SK-N-SH treated with all-trans-retinoic acid at 6 μM for 48 hours (cell line): ENCODE results near the gene PDCD1.
"Not testable (repeated sequence)": the region's sequence is repeated elsewhere in the genome, so short reads cannot be mapped to it uniquely, and the experiment has no call there.

Source experiments
- ATAC-seq: fragments of 200-7000 bp; cut with Tn5 transposase; 3 replicates; pipeline ENCODE4 v1.9.1; 2020; ENCODE audit warnings: mild to moderate bottlenecking, moderate library complexity
- BACH2 ChIP-seq: fragments of 250-450 bp; sonication (Bioruptor Pico); IDR thresholded peaks from 2 replicates; pipeline ENCODE4 v1.9.0; 2021; ENCODE audit warnings: mild to moderate bottlenecking, borderline replicate concordance
- CSDC2 ChIP-seq: fragments of 250-450 bp; sonication (Bioruptor Pico); IDR thresholded peaks from 2 replicates; pipeline ENCODE4 v1.5.0; 2020; ENCODE audit warnings: mild to moderate bottlenecking, moderate library complexity
- ESRRG ChIP-seq: fragments of 250-450 bp; sonication (Bioruptor Pico); IDR thresholded peaks from 2 replicates; pipeline ENCODE4 v1.6.1; 2021; ENCODE audit warnings: mild to moderate bottlenecking
- GLIS3 ChIP-seq: fragments of 250-450 bp; sonication (Bioruptor Pico); IDR thresholded peaks from 2 replicates; pipeline ENCODE4 v1.5.0; 2020; ENCODE audit warnings: mild to moderate bottlenecking, moderate library complexity
- ISL1 ChIP-seq: fragments of 250-450 bp; sonication (Bioruptor Pico); IDR thresholded peaks from 2 replicates; pipeline ENCODE4 v2.1.2; 2022; ENCODE audit warnings: mild to moderate bottlenecking, moderate library complexity
- OSR1 ChIP-seq: fragments of 250-450 bp; sonication (Bioruptor Pico); IDR thresholded peaks from 2 replicates; pipeline ENCODE4 v1.8.0; 2022; ENCODE audit warnings: moderate library complexity, mild to moderate bottlenecking, inconsistent platforms
- PPARA ChIP-seq: fragments of 250-450 bp; sonication (Bioruptor Pico); IDR thresholded peaks from 2 replicates; pipeline ENCODE4 v1.5.0; 2020; ENCODE audit warnings: mild to moderate bottlenecking, borderline replicate concordance
- RARB ChIP-seq: fragments of 250-450 bp; sonication (Bioruptor Pico); IDR thresholded peaks from 2 replicates; pipeline ENCODE4 v1.8.0; 2021; ENCODE audit warnings: mild to moderate bottlenecking, moderate library complexity
- SNAI2 ChIP-seq: fragments of 250-450 bp; sonication (Bioruptor Pico); IDR thresholded peaks from 2 replicates; pipeline ENCODE4 v1.5.0; 2020; ENCODE audit warnings: mild to moderate bottlenecking, moderate library complexity
- TCF4 ChIP-seq: fragments of 250-450 bp; sonication (Bioruptor Pico); IDR thresholded peaks from 2 replicates; pipeline ENCODE4 v1.8.0; 2021; ENCODE audit warnings: mild to moderate bottlenecking, moderate library complexity, borderline replicate concordance
- TOX ChIP-seq: fragments of 250-450 bp; sonication (Bioruptor Pico); IDR thresholded peaks from 2 replicates; pipeline ENCODE4 v1.8.0; 2021; ENCODE audit warnings: mild to moderate bottlenecking, moderate library complexity, borderline replicate concordance
- ZFP3 ChIP-seq: fragments of 250-450 bp; sonication (Bioruptor Pico); IDR thresholded peaks from 2 replicates; pipeline ENCODE4 v1.5.0; 2020; ENCODE audit warnings: mild to moderate bottlenecking, moderate library complexity
- ZNF565 ChIP-seq: fragments of 450-650 bp; formaldehyde crosslinking; conservative IDR thresholded peaks from 2 replicates; pipeline ENCODE4 v1.5.0; 2020; ENCODE audit warnings: low read depth, mild to moderate bottlenecking, moderate library complexity
- ZNF70 ChIP-seq: fragments of 450-650 bp; formaldehyde crosslinking; IDR thresholded peaks from 2 replicates; pipeline ENCODE4 v1.5.0; 2020; ENCODE audit warnings: mild to moderate bottlenecking, moderate library complexity
- ZNF8 ChIP-seq: fragments of 450-650 bp; formaldehyde crosslinking; IDR thresholded peaks from 2 replicates; pipeline ENCODE4 v1.5.0; 2020; ENCODE audit warnings: mild to moderate bottlenecking, moderate library complexity
- TF ChIP-seq, protein P1 (sequence below): fragments of 250-450 bp; sonication (Bioruptor Pico); IDR thresholded peaks from 2 replicates; pipeline ENCODE4 v1.5.1; 2020; ENCODE audit warnings: low read depth, mild to moderate bottlenecking, moderate library complexity
- TF ChIP-seq, protein P2 (sequence below): fragments of 250-450 bp; sonication (Bioruptor Pico); IDR thresholded peaks from 2 replicates; pipeline ENCODE4 v1.8.0; 2020; ENCODE audit warnings: mild to moderate bottlenecking, moderate library complexity, borderline replicate concordance
- TF ChIP-seq, protein P3 (sequence below): fragments of 250-450 bp; sonication (Bioruptor Pico); IDR thresholded peaks from 2 replicates; pipeline ENCODE4 v1.5.1; 2021; ENCODE audit warnings: mild to moderate bottlenecking, moderate library complexity
- TF ChIP-seq, protein P4 (sequence below): fragments of 250-450 bp; sonication (Bioruptor Pico); IDR thresholded peaks from 2 replicates; pipeline ENCODE4 v1.8.0; 2021; ENCODE audit warnings: low read depth, mild to moderate bottlenecking, moderate library complexity, borderline replicate concordance
- TF ChIP-seq, protein P5 (sequence below): fragments of 250-450 bp; sonication (Bioruptor Pico); IDR thresholded peaks from 2 replicates; pipeline ENCODE4 v1.5.0; 2020; ENCODE audit warnings: mild to moderate bottlenecking, moderate library complexity

The PDCD1 gene

DNA sequence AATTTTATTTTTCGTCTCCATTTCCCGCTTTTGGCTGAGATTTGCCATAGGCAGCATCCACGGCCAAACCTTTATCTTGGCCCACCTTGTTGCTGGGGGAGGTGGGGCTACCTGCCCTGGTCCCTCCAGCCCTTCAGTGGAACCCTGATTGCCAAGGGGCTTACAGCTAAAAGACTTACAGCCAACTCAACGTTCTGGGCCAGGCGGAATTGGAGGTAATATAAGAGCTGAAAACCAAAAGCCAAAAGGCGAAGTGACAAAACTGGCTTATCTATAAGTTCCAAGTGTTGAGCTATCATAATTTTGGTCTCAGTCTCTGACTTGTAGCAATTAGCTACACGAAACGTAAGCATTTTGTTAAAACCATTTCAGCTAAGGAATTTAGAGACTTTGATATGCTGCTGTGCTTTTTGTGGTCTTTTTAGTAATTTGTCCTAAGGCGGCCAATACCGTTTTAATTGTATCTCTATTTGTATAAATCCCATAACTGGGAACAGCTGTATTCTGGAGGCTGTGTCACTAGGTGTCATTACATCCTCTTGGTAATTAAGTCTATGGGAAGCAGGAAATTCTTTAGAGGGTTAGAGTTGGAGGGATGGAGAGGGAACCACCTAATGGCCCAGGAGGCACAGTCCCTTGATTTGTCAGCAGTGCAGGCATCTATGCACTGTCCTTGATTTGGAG lies 24.0 kb downstream of the PDCD1 start:
- TF ChIP-seq, protein P1, sequence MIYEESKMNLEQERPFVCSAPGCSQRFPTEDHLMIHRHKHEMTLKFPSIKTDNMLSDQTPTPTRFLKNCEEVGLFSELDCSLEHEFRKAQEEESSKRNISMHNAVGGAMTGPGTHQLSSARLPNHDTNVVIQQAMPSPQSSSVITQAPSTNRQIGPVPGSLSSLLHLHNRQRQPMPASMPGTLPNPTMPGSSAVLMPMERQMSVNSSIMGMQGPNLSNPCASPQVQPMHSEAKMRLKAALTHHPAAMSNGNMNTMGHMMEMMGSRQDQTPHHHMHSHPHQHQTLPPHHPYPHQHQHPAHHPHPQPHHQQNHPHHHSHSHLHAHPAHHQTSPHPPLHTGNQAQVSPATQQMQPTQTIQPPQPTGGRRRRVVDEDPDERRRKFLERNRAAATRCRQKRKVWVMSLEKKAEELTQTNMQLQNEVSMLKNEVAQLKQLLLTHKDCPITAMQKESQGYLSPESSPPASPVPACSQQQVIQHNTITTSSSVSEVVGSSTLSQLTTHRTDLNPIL (CRISPR knock-in tag): no peak
- TF ChIP-seq TOX (no peak), ZNF8 (CRISPR knock-in tag) (no peak), ISL1 (no peak), GLIS3 (CRISPR knock-in tag) (no peak), TCF4 (CRISPR knock-in tag) (no peak), ESRRG (CRISPR knock-in tag) (no peak), PPARA (CRISPR knock-in tag) (no peak), RARB (CRISPR knock-in tag) (no peak), ZNF565 (CRISPR knock-in tag) (no peak), ZFP3 (CRISPR knock-in tag) (no peak), SNAI2 (CRISPR knock-in tag) (no peak), BACH2 (CRISPR knock-in tag) (no peak), OSR1 (CRISPR knock-in tag) (no peak)
- TF ChIP-seq, protein P2, sequence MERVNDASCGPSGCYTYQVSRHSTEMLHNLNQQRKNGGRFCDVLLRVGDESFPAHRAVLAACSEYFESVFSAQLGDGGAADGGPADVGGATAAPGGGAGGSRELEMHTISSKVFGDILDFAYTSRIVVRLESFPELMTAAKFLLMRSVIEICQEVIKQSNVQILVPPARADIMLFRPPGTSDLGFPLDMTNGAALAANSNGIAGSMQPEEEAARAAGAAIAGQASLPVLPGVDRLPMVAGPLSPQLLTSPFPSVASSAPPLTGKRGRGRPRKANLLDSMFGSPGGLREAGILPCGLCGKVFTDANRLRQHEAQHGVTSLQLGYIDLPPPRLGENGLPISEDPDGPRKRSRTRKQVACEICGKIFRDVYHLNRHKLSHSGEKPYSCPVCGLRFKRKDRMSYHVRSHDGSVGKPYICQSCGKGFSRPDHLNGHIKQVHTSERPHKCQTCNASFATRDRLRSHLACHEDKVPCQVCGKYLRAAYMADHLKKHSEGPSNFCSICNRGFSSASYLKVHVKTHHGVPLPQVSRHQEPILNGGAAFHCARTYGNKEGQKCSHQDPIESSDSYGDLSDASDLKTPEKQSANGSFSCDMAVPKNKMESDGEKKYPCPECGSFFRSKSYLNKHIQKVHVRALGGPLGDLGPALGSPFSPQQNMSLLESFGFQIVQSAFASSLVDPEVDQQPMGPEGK (CRISPR knock-in tag): no peak
- TF ChIP-seq, protein P3, sequence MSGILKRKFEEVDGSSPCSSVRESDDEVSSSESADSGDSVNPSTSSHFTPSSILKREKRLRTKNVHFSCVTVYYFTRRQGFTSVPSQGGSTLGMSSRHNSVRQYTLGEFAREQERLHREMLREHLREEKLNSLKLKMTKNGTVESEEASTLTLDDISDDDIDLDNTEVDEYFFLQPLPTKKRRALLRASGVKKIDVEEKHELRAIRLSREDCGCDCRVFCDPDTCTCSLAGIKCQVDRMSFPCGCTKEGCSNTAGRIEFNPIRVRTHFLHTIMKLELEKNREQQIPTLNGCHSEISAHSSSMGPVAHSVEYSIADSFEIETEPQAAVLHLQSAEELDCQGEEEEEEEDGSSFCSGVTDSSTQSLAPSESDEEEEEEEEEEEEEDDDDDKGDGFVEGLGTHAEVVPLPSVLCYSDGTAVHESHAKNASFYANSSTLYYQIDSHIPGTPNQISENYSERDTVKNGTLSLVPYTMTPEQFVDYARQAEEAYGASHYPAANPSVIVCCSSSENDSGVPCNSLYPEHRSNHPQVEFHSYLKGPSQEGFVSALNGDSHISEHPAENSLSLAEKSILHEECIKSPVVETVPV (CRISPR knock-in tag): no peak
- TF ChIP-seq, all 23 proteins: peak for 0
- ATAC-seq: no peak

DNA sequence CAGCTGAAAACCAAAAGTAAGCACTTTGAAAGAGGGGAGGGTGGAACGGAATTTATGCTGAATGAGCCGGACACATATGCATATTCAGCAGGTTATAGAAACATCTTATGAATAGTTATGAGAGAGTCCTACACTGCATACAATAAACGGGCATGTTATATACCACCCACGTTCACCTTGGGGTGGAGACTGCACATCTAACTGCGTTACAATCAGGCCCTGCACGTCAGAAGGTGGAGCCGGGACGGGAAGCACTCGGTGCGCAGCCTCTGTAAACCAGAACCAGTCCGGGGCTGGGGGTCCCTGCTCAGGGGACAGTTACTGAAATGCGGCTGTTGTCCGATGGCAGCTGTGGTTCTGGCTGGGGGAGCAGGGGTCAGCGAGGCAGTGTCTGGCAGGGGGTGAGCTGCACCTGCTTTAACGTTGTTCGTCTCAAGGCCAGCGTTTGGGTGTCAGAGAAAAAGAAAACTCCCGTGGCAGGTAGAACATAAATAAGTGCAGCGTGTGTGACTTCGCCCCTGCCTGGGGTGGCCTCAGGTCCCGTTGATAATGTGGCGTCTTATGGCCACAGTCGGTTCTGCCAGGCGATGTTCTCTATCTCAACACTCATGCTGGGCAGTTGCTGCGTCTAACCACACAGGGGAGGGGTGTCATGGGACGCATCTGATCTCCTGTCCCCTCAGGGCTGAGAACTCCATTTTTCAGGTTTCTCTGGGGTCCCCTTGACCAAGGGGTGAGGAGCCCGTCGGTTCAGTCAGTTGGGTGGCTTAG lies 24.8 kb downstream of the PDCD1 start:
- ATAC-seq: not testable (repeated sequence)

DNA sequence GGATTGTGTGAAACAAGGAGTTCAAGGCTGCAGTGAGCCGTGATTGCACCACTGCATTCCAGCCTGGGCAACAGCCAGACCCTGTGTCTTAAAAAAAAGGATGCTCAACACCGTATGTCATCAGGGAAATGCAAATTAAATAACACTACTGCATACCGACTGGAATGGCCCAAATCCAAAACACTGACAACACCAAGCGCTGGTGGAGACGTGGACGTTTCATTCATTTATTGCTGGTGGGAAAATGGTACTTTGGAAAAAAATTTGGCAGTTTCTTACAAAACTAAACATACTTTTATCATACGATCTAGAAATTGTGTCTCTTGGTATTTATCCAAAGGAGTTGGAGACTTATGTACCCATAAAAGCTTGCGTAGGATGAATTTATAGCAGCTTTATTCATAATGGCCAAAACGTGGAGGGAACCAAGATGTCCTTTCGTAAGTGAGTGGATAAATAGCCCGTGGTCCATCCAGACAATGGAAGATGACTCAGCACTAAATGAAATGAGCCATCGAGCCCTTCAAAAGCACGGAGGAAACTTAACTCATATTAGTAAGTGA lies 25.5 kb downstream of the PDCD1 start:
- TF ChIP-seq ESRRG (CRISPR knock-in tag) (no peak), BACH2 (CRISPR knock-in tag) (no peak), SNAI2 (CRISPR knock-in tag) (no peak), RARB (CRISPR knock-in tag) (no peak), OSR1 (CRISPR knock-in tag) (no peak), TOX (no peak), CSDC2 (no peak), TCF4 (CRISPR knock-in tag) (no peak), PPARA (CRISPR knock-in tag) (no peak), ZNF70 (CRISPR knock-in tag) (no peak)
- TF ChIP-seq, protein P4, sequence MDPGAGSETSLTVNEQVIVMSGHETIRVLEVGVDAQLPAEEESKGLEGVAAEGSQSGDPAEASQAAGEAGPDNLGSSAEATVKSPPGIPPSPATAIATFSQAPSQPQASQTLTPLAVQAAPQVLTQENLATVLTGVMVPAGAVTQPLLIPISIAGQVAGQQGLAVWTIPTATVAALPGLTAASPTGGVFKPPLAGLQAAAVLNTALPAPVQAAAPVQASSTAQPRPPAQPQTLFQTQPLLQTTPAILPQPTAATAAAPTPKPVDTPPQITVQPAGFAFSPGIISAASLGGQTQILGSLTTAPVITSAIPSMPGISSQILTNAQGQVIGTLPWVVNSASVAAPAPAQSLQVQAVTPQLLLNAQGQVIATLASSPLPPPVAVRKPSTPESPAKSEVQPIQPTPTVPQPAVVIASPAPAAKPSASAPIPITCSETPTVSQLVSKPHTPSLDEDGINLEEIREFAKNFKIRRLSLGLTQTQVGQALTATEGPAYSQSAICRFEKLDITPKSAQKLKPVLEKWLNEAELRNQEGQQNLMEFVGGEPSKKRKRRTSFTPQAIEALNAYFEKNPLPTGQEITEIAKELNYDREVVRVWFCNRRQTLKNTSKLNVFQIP (CRISPR knock-in tag): no peak
- TF ChIP-seq, protein P5, sequence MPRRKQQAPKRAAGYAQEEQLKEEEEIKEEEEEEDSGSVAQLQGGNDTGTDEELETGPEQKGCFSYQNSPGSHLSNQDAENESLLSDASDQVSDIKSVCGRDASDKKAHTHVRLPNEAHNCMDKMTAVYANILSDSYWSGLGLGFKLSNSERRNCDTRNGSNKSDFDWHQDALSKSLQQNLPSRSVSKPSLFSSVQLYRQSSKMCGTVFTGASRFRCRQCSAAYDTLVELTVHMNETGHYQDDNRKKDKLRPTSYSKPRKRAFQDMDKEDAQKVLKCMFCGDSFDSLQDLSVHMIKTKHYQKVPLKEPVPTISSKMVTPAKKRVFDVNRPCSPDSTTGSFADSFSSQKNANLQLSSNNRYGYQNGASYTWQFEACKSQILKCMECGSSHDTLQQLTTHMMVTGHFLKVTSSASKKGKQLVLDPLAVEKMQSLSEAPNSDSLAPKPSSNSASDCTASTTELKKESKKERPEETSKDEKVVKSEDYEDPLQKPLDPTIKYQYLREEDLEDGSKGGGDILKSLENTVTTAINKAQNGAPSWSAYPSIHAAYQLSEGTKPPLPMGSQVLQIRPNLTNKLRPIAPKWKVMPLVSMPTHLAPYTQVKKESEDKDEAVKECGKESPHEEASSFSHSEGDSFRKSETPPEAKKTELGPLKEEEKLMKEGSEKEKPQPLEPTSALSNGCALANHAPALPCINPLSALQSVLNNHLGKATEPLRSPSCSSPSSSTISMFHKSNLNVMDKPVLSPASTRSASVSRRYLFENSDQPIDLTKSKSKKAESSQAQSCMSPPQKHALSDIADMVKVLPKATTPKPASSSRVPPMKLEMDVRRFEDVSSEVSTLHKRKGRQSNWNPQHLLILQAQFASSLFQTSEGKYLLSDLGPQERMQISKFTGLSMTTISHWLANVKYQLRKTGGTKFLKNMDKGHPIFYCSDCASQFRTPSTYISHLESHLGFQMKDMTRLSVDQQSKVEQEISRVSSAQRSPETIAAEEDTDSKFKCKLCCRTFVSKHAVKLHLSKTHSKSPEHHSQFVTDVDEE: no peak
- no peak for ATAC-seq
